ENCODE measurements around the gene PTPRC. TPM values are rescaled to one million over a fixed set of nuclear protein-coding genes. Genes with fewer than 3 reads are reported as not detected.

The PTPRC gene
- total RNA-seq, 1 experiment from 2014 or later = 2.8 TPM

GRCh38 chr1:198643808-198644207, 5.0 kb downstream of the PTPRC start:
- DNase-seq (ENCODE audit: low spot score) = no peak

DNA sequence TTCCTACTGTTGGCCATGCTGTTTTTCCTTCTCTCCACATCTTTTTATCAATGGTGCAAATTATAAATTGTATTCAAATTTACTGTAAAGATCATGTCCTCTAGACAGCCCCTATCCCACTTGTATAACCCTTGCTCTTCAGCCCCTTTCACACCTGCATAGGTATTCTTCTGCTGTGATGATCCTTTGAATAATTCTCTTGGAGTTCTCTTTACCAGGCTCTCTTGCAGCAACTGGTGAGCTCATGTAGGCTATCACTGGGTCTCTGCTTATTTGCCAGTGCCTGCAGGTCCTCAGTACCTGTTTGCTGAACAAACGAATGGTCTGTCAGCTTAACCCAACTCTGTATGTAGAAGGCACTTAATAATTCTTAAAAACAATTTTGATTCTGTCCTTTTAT, 8.2 kb downstream of the PTPRC start:
- no peak for DNase-seq (ENCODE audit: low spot score)

DNA sequence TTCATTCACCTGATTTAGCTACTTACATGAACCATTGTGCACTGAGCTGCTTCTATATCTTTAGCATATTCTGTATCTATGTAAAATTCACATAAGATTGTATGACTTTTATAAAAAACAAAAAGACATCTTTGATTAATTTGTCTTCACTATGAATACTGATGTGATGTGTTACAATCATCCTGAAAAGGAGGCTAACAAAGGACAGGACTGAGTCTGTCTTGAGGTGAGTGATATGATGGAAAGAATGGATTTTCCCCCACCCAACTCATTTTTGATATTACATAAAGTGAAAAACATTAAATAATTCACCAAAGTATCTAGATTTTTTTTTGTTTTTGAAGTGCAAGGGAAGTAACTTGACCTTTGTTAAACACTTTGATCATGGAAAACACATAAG, 9.8 kb downstream of the PTPRC start:
- no peak for DNase-seq (ENCODE audit: low spot score)

GRCh38 chr1:198649232-198649967, 10.6 kb downstream of the PTPRC start:
- DNase-seq (ENCODE audit: low spot score) = no peak

- DNase-seq (ENCODE audit: low spot score) = no peak
Measured at GRCh38 chr1:198649968-198650338, 11.1 kb downstream of the PTPRC start.

GRCh38 chr1:198650506-198650905, 11.7 kb downstream of the PTPRC start:
- no peak for DNase-seq (ENCODE audit: low spot score)

GRCh38 chr1:198651650-198652400, 13.0 kb downstream of the PTPRC start:
- DNase-seq (ENCODE audit: low spot score) = no peak

DNA sequence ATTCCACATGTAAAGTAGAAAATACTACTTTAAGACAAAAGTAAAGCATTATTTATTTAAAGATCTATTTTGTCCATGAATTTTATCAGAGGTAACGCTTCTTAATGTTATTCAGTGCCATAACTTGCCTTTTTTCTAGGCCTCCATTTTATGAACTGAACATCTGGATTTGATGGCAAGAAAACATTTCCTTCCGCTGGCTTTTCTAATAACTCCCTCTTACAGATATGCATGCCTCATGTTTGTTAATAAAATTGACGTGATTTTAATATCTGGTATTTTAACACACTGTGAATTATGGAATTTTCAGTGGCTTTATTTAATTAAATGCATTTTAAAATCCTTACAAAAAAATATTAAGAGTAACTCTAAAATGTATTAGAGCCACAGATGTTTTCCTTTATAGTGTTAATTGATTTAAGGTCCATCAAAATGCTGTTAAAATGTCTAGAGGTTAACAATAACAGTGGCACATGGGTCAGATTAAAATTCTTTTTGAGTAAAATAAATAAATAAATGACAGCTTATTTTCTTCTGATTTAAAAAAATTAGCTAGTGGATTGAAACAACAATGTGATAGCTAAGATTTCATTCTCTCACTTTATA, 15.1 kb downstream of the PTPRC start:
- DNase-seq (ENCODE audit: low spot score) = no peak

- DNase-seq (ENCODE audit: low spot score) = no peak
Measured at GRCh38 chr1:198655459-198656121, 16.8 kb downstream of the PTPRC start.

DNA sequence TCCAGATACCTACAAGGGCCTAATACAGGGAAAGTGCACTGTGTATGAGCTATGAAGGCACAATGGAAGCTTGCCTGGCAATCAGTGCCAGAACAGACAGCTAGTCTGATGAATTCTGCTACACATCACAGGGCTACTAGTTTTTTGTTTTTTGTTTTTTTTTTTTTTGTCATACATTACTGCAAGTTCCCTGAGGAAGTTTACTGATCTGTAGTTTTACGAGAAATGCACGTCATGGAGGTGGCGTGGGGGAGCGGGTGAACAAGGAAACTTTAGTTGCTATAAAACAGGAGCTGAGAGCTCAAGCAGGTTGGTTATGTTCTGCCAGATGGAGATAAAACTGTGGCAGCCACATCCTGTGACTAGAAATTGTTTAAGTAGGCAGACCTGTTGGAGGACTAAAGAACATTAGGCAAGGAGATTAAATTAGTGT, 17.7 kb downstream of the PTPRC start:
- DNase-seq (ENCODE audit: low spot score) = peak; percentile 67

GRCh38 chr1:198657550-198658064, 18.8 kb downstream of the PTPRC start:
- DNase-seq (ENCODE audit: low spot score) = peak; percentile 91

DNA sequence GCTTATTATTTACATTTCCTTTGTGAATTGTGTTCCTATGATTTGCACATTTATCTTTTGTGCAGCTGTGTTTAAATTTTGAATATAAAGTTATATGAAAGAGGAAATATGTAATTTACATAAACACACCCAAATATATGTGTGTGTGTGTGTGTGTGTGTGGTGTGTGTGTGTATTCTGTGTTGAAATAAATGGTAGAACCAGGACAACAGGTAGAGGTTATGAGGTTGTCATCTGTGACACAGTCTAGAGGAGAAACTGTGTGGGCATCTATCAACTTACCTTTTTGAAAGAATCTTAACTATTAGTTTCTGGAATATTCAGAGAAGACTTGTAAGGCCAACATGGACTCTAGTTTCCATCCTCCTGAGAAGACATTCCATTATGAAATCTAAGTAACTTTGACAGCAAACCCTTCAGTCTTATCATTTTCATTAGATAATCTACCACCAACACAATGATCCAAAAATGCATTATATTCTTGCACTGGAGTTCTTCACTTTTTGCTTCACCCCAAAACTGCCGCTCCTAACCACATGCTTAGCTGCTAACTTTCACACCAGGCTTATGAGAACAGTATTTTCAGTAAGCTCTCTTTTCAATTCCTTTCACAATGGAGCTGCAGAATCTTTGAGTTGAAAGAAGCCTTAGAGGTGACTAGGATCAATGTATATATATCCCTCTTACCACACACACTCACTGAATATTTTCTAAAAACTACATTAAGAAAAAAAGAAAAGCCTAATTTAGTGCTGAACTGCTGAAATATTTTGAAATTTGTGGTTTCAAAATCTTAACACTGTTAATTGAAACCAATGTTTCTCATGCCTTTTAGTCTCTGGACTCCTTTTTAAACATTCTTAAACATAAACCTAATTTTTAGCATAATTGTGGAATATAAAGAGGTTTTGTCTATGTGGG, 21.8 kb downstream of the PTPRC start:
- no peak for DNase-seq (ENCODE audit: low spot score)

- no peak for DNase-seq (ENCODE audit: low spot score)
Measured at GRCh38 chr1:198662821-198663220, 24.0 kb downstream of the PTPRC start.

DNA sequence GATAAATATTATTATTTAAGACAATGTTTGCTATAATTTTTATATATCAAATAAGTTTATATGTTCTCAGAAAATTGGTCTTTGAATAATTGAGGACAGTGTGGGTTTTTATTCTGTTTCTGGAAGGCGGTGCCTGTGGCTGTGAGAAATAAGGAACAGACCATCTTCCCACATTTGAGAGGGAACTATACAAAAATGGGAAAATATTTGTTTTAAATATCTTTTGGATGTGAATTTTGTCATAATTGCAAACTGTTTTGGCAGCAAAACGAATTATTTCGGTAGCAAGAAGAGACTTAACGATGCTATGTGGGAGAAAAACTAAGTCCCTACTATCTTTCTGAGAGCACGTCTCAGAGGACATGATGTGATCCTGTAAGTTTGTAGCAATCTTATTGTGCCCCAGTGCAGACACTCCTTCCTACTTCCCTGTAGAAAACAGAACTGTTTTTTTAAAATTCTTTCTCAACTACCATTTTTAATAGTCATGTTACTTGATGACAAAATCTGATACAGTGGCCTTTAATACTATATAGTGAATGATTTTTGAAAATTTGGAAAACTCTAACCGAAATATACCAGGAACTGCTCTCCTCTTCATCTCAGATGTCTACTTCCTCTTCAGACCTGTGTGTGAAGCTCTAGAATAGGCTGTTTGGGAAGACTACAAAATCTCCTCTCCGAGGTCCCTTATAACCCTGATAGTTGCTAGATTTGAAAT, 25.4 kb downstream of the PTPRC start:
- no peak for DNase-seq (ENCODE audit: low spot score)

GRCh38 chr1:198667186-198667585, 28.3 kb downstream of the PTPRC start:
- DNase-seq (ENCODE audit: low spot score) = no peak

GRCh38 chr1:198667807-198668206, 29.0 kb downstream of the PTPRC start:
- no peak for DNase-seq (ENCODE audit: low spot score)

- peak; percentile 99 for DNase-seq (ENCODE audit: low spot score)
Measured at GRCh38 chr1:198669023-198669698, 30.3 kb downstream of the PTPRC start.

GRCh38 chr1:198669771-198670170, 30.9 kb downstream of the PTPRC start:
- DNase-seq (ENCODE audit: low spot score) = no peak

- DNase-seq (ENCODE audit: low spot score) = no peak
Measured at GRCh38 chr1:198671136-198671535, 32.3 kb downstream of the PTPRC start.

DNA sequence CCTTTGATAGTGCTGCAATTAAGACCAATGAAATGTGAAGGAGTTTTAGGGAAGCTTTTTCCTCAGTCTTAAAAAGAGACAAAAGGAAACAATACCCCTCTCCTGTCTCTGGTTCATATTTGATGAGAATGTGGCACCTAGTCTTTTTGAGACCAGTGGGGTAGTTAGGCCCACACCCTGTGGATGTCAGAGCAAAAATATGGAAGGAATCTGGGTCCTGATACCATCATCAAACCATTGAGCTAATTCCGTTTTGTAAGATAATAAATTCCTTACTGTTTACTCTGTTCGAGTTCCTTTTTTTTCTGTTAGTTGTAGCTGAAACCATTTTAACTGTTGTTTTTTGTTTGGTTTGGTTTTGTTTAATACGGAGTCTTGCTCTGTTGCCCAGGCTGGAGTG, 33.3 kb downstream of the PTPRC start:
- peak; percentile 91 for DNase-seq (ENCODE audit: low spot score)
